Heart right ventricle (tissue), 16 donors: ENCODE measurements around the gene NBEAL2. TPM values are rescaled to one million over a fixed set of nuclear protein-coding genes. Genes with fewer than 3 reads are reported as not detected.

Experiments
- ATAC-seq, 8 donors: fragments of 200-7000 bp; cut with Tn5 transposase; one replicate each; pipeline ENCODE4 v1.9.1; 2020; ENCODE audit warnings: mild to moderate bottlenecking in 8 of 8, moderate library complexity in 8 of 8, moderate number of reproducible peaks in 1 of 8
- DNase-seq, 2 donors: peaks; one replicate each; pipeline ENCODE4 v3.0.0-alpha.2; 2020
- H3K27ac ChIP-seq, 10 donors: fragments of 200-600 bp; sonication (generic) in 2 of 10; one replicate each; pipeline versions ENCODE4 v1.5.0 to v1.8.0; 2020 to 2022; ENCODE audit warnings: mild to moderate bottlenecking in 3 of 10
- H3K27me3 ChIP-seq, 7 donors: fragments of 200-600 bp; one replicate each; pipeline ENCODE4 v1.8.0; 2021 to 2022; ENCODE audit warnings: mild to moderate bottlenecking in 2 of 7
- H3K36me3 ChIP-seq, 9 donors: fragments of 200-600 bp; sonication (generic) in 1 of 9; one replicate each; pipeline versions ENCODE4 v1.5.0 to v1.8.0; 2020 to 2022; ENCODE audit warnings: mild to moderate bottlenecking in 2 of 9
- H3K4me1 ChIP-seq, 9 donors: fragments of 200-600 bp; sonication (generic) in 1 of 9; one replicate each; pipeline versions ENCODE4 v1.5.0 to v1.8.0; 2020 to 2022; ENCODE audit warnings: mild to moderate bottlenecking in 4 of 9
- H3K4me3 ChIP-seq, 10 donors: fragments of 200-600 bp; sonication (generic) in 2 of 10; one replicate each; pipeline versions ENCODE4 v1.5.0 to v1.8.0; 2020 to 2022; ENCODE audit warnings: mild to moderate bottlenecking in 7 of 10, moderate library complexity in 2 of 10
- H3K9me3 ChIP-seq, 11 donors: fragments of 200-600 bp in 10 of 11; sonication (generic) in 2 of 11; one replicate each; pipeline versions ENCODE4 v1.5.0 to v1.8.0; 2013 to 2022; ENCODE audit warnings: mild to moderate bottlenecking in 2 of 11, control low read depth in 1 of 11, moderate library complexity in 1 of 11
- CTCF ChIP-seq, 9 donors: fragments of 200-600 bp; sonication (generic) in 2 of 9; IDR thresholded peaks; one replicate each; pipeline versions ENCODE4 v1.5.0 to v1.8.0; 2021 to 2022; ENCODE audit warnings: antibody characterized with exemption in 9 of 9, mild to moderate bottlenecking in 5 of 9, moderate library complexity in 1 of 9
- WGBS, 2 donors: extraction: QIAGEN DNeasy Blood & Tissue Kit; methylation state at CpG; one replicate each; pipeline ENCODE4 v1.1.7; 2013; ENCODE audit warnings: inconsistent platforms in 1 of 2; 5-methylcytosine and 5-hydroxymethylcytosine counted together
- intact Hi-C, 10 donors: fragments of 100-400 bp; cut with DNase I; formaldehyde crosslinking; loops; one replicate each; pipeline versions ENCODE4 v1.11.1 to v1.14.2; 2022
- polyA plus RNA-seq, 2 donors: library from polyadenylated mRNA; stranded (reverse); fragments of 200-250 nt; gene quantifications; one replicate each; pipeline ENCODE4 v1.2.3, GENCODE V29; 2013
- total RNA-seq, 10 donors: library from RNA; stranded (reverse); fragmentation: NEBNext Ultra II Directional in 3 of 10; extraction: Animal tissue kit (Norgen Biotek cat#: 25700) in 3 of 10; gene quantifications; one replicate each; pipeline versions ENCODE4 v1.2.1 to v1.2.4, GENCODE V29; 2021 to 2023
- donor health status: Arrhythmogenic right ventricular cardiomyopathy.
- donor health status: ischemic (EF 13 %, LVEDD 7.1; RV severe dilation, severe dysfunction).
- donor health status: healthy with polysubstance abuse.
- donor health status: DM: no; HTN: yes; CAD: no.
- donor health status: DM: no; HTN: no; CAD: no.
- donor health status: ischemic (EF 25% LVEDD 6.9; RV normal size, moderate dysfunction).
- donor health status: ischemic (EF 25% LVEDD 5.7; RV mildly dilated, moderate dysfunction).
- donor health status: healthy.
- donor health status: DM: yes; HTN: yes; CAD: no.
- donor health status: Ischemic cardiomyopathy.
- donor health status: ischemic (EF 35%, LVEDD 5.7; RV mildly dilated, moderate dysfunction).
- donor health status: nonischemic (EF 11% LVEDD 7.7; RV severe dilation, severe dysfunction).
- donor health status: DM: yes; HTN: yes; CAD: no.
- donor health status: PGD.
- donor health status: ischemic (EF 29% LVEDD 5.4; RV normal size, mild dysfunction).
- donor health status: nonischemic (EF 23%, LVEDD 6.1; RV moderate dilation, normal function).

NBEAL2 gene
- total and polyA plus RNA-seq, 12 donors: 7.6 to 51.1 (median 13.7) TPM

GRCh38 chr3:46953234-46954010, 26.0 kb upstream of the NBEAL2 start:
- Histone ChIP-seq H3K9me3 (no peaks in the 10 kb centered on the region), H3K4me3 (no peak overlapping the region), H3K4me1 (peaks cover 19 to 95% (median 87%) of the 10 kb centered on the region in 9 donors), H3K27me3 (no peaks in the 10 kb centered on the region), H3K36me3 (peaks cover 0 to 3% (median 0%) of the 10 kb centered on the region in 9 donors), H3K27ac (peak overlapping the region in 4 of 10 donors; percentile 33 to 67 (median 46))
- TF ChIP-seq CTCF (IDR thresholded peaks at IDR 0.05): no peak
- no peak for DNase-seq
- intact Hi-C loops: no loop called here
- 52 to 65% methylated on average over 8 of the region's 8 CpGs for WGBS, 2 donors
- ATAC-seq: peak in 3 of 8 donors; percentile 25 to 35 (median 30)

- Histone ChIP-seq H3K4me1 (peaks cover 16 to 95% (median 87%) of the 10 kb centered on the region in 9 donors), H3K4me3 (no peak overlapping the region), H3K27ac (peak overlapping the region in 3 of 10 donors; percentile 33 to 67 (median 52)), H3K27me3 (no peaks in the 10 kb centered on the region), H3K9me3 (no peaks in the 10 kb centered on the region), H3K36me3 (peaks cover 0 to 3% (median 0%) of the 10 kb centered on the region in 9 donors)
- TF ChIP-seq CTCF (IDR thresholded peaks at IDR 0.05): no peak
- WGBS, 2 donors: 69 to 71% methylated on average over 3 of the region's 3 CpGs
- ATAC-seq (peak in 1 of 8 donors; percentile 9), DNase-seq (no peak)
- intact Hi-C loops: no loop called here
Observed at GRCh38 chr3:46954178-46954577, 25.3 kb upstream of the NBEAL2 start.

GRCh38 chr3:46955157-46955556, 24.3 kb upstream of the NBEAL2 start:
- no peak overlapping the region for H3K4me3 ChIP-seq
- ATAC-seq: no peak

GRCh38 chr3:46955801-46956259, 23.6 kb upstream of the NBEAL2 start:
- H3K27ac ChIP-seq: peak overlapping the region in 5 of 10 donors; percentile 1 to 72 (median 39)
- 51 to 56% methylated on average over 3 of the region's 3 CpGs for WGBS, 2 donors
- peaks cover 25 to 95% (median 87%) of the 10 kb centered on the region in 9 donors for H3K4me1 ChIP-seq
- H3K4me3 ChIP-seq: no peak overlapping the region
- DNase-seq (no peak), ATAC-seq (peak in 1 of 8 donors; percentile 39)
- no peak for TF ChIP-seq CTCF (IDR thresholded peaks at IDR 0.05)
- intact Hi-C loops: no loop called here
- no peaks in the 10 kb centered on the region for H3K27me3 ChIP-seq
- H3K9me3 ChIP-seq: no peaks in the 10 kb centered on the region
- peaks cover 0 to 3% (median 0%) of the 10 kb centered on the region in 9 donors for H3K36me3 ChIP-seq

More at GRCh38 chr3:46955157-46955556, 24.3 kb upstream of the NBEAL2 start:
- TF ChIP-seq CTCF (IDR thresholded peaks at IDR 0.05): no peak
- Histone ChIP-seq H3K27ac (peak overlapping the region in 5 of 10 donors; percentile 1 to 72 (median 39)), H3K27me3 (no peaks in the 10 kb centered on the region), H3K4me1 (peaks cover 22 to 95% (median 87%) of the 10 kb centered on the region in 9 donors), H3K9me3 (no peaks in the 10 kb centered on the region), H3K36me3 (peaks cover 0 to 3% (median 0%) of the 10 kb centered on the region in 9 donors)
- intact Hi-C loops: no loop called here
- 84 to 85% methylated on average over 5 of the region's 5 CpGs for WGBS, 2 donors
- DNase-seq: no peak
